ENCODE results near the gene MCC. TPM values are rescaled to one million over a fixed set of nuclear protein-coding genes. Genes with fewer than 3 reads are reported as not detected.
A peak's percentile ranks its signal among the peaks of the same experiment; 100 is the strongest.

The MCC gene
- total RNA-seq (2021) = 15.4 to 23.5 TPM (median 17.2 TPM) in 3 replicates
- percentile 63 among the genes with signal in this experiment for Bru-seq, nascent RNA
- long read RNA-seq, experiment 1, full-length matches to known transcripts = 33 of 65 reads
- long read RNA-seq, experiment 1, partial matches to known transcripts = 7 of 65 reads
- long read RNA-seq, experiment 1, other reads (novel, unspliced or antisense) = 25 of 65 reads
- long read RNA-seq, experiment 2, partial matches to known transcripts = 0 of 10 reads
- long read RNA-seq, experiment 2, other reads (novel, unspliced or antisense) = 9 of 10 reads
- long read RNA-seq, experiment 3, partial matches to known transcripts = 0 of 3 reads
- long read RNA-seq, experiment 3, other reads (novel, unspliced or antisense) = 3 of 3 reads

DNA sequence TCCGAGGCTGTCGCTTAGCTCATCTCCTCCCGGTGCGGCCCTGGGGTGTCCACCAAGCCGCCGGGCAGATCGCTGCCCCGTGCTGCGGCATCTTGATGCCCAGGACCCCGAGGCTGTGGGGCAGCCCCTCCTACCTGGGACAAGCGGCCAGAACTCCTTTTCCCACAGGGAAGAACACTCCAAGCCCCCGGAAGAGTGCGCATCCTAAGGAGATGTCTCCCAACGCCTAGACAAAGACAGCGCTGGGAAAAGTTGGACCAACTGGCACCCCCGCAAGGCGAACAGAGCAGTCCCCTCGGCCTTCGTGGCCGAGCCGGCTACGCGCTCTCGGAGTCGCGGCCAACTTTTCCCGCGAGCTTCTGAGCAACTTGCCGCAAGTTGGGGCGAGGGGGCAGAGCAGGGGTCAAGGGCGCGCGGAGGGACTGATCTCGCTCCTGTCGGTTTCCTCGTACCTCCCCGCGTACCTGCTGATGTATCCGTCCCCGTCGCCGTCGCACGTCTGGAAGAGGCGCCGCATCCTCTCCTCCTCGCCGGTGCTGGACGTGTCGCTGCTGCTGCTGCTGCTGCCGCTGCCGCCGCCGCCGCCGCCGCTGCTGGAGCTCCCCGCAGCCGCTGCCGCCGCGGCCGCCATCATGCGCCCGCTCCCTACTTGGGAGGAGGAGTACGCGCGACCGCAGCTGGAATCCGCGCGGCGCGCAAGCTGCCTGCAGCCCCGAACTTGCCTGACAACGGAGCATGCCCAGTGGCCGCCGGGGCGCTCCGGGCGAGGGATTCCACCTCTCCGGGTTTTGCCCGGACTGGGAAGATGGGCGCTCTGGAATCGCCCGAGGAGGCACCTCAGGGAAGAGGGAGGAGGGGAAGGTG lies at the start of gene MCC:
MCC (minus strand) TSS at position 673 of the 864 bp plus-strand sequence.
- H3K4me1 Mint-ChIP-seq = peaks cover 16% of the 10 kb centered on the region
- H3K4me3 Mint-ChIP-seq = peak within 1 kb of the TSS; percentile 83
- H3K27ac Mint-ChIP-seq = no peak within 1 kb of the TSS
- peaks cover 30% of the 10 kb centered on the region for H3K9me3 Mint-ChIP-seq
- peaks cover 28% of the 10 kb centered on the region for H3K36me3 Mint-ChIP-seq
- DNase-seq (ENCODE audit: low spot score) (peak; percentile 89), ATAC-seq (peak; percentile 90)
- ChIA-PET CTCF (interaction anchor here (0.7 to 1.2 kb wide), 4 partner anchors 15 to 118 kb away, joined by 3 to 4 read pairs (median 4); partner anchors contain the start of gene YTHDC2), POLR2A (interaction anchor here (1.0 to 1.1 kb wide), 3 partner anchors 15 to 512 kb away, joined by 3 to 4 read pairs (median 3); no protein-coding TSS in a partner anchor)
- peaks cover 58% of the 10 kb centered on the region for H3K27me3 Mint-ChIP-seq (ENCODE audit: low read depth)
- TF ChIP-seq ZNF671 (CRISPR knock-in tag; IDR thresholded peaks at IDR 0.05) (no peak), ZNF317 (CRISPR knock-in tag; IDR thresholded peaks at IDR 0.05; ENCODE audit: borderline replicate concordance, low read depth) (no peak; the same call in 1 of the 2 replicates), SP1 (CRISPR knock-in tag; conservative IDR thresholded peaks at IDR 0.05) (peak; percentile 68; the same call in 1 of the 2 replicates), KAT7 (CRISPR knock-in tag; IDR thresholded peaks at IDR 0.05; ENCODE audit: borderline replicate concordance) (peak; percentile 93; the same call in 1 of the 2 replicates), ZBTB21 (CRISPR knock-in tag; IDR thresholded peaks at IDR 0.05; ENCODE audit: borderline replicate concordance) (0 out of 2 replicates have a peak, but pooled peaks have one; percentile 45), ETV6 (CRISPR knock-in tag; IDR thresholded peaks at IDR 0.05) (peak; percentile 76; the same call in 1 of the 2 replicates), FOXJ3 (CRISPR knock-in tag; IDR thresholded peaks at IDR 0.05; ENCODE audit: borderline replicate concordance) (no peak), TEAD4 (CRISPR knock-in tag; IDR thresholded peaks at IDR 0.05) (peak; percentile 57), ZNF232 (CRISPR knock-in tag; IDR thresholded peaks at IDR 0.05) (no peak), GABPB1 (CRISPR knock-in tag; IDR thresholded peaks at IDR 0.05) (0 out of 2 replicates have a peak, but pooled peaks have one; percentile 27), TCF7 (CRISPR knock-in tag; IDR thresholded peaks at IDR 0.05; ENCODE audit: low read depth) (0 out of 2 replicates have a peak, but pooled peaks have one; percentile 74), NR1H2 (CRISPR knock-in tag; IDR thresholded peaks at IDR 0.05) (no peak), CREM (CRISPR knock-in tag; IDR thresholded peaks at IDR 0.05) (peak; percentile 78; the same call in 1 of the 2 replicates), FOXK1 (CRISPR knock-in tag; IDR thresholded peaks at IDR 0.05) (peak; percentile 61; the same call in 1 of the 2 replicates)
- TF ChIP-seq, protein P1, sequence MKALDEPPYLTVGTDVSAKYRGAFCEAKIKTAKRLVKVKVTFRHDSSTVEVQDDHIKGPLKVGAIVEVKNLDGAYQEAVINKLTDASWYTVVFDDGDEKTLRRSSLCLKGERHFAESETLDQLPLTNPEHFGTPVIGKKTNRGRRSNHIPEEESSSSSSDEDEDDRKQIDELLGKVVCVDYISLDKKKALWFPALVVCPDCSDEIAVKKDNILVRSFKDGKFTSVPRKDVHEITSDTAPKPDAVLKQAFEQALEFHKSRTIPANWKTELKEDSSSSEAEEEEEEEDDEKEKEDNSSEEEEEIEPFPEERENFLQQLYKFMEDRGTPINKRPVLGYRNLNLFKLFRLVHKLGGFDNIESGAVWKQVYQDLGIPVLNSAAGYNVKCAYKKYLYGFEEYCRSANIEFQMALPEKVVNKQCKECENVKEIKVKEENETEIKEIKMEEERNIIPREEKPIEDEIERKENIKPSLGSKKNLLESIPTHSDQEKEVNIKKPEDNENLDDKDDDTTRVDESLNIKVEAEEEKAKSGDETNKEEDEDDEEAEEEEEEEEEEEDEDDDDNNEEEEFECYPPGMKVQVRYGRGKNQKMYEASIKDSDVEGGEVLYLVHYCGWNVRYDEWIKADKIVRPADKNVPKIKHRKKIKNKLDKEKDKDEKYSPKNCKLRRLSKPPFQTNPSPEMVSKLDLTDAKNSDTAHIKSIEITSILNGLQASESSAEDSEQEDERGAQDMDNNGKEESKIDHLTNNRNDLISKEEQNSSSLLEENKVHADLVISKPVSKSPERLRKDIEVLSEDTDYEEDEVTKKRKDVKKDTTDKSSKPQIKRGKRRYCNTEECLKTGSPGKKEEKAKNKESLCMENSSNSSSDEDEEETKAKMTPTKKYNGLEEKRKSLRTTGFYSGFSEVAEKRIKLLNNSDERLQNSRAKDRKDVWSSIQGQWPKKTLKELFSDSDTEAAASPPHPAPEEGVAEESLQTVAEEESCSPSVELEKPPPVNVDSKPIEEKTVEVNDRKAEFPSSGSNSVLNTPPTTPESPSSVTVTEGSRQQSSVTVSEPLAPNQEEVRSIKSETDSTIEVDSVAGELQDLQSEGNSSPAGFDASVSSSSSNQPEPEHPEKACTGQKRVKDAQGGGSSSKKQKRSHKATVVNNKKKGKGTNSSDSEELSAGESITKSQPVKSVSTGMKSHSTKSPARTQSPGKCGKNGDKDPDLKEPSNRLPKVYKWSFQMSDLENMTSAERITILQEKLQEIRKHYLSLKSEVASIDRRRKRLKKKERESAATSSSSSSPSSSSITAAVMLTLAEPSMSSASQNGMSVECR (CRISPR knock-in tag; IDR thresholded peaks at IDR 0.05; ENCODE audit: borderline replicate concordance) = peak; percentile 11; the same call in 1 of the 2 replicates
- TF ChIP-seq, protein P2, sequence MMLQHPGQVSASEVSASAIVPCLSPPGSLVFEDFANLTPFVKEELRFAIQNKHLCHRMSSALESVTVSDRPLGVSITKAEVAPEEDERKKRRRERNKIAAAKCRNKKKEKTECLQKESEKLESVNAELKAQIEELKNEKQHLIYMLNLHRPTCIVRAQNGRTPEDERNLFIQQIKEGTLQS (CRISPR knock-in tag; conservative IDR thresholded peaks at IDR 0.05) = no peak
- TF ChIP-seq, protein P3, sequence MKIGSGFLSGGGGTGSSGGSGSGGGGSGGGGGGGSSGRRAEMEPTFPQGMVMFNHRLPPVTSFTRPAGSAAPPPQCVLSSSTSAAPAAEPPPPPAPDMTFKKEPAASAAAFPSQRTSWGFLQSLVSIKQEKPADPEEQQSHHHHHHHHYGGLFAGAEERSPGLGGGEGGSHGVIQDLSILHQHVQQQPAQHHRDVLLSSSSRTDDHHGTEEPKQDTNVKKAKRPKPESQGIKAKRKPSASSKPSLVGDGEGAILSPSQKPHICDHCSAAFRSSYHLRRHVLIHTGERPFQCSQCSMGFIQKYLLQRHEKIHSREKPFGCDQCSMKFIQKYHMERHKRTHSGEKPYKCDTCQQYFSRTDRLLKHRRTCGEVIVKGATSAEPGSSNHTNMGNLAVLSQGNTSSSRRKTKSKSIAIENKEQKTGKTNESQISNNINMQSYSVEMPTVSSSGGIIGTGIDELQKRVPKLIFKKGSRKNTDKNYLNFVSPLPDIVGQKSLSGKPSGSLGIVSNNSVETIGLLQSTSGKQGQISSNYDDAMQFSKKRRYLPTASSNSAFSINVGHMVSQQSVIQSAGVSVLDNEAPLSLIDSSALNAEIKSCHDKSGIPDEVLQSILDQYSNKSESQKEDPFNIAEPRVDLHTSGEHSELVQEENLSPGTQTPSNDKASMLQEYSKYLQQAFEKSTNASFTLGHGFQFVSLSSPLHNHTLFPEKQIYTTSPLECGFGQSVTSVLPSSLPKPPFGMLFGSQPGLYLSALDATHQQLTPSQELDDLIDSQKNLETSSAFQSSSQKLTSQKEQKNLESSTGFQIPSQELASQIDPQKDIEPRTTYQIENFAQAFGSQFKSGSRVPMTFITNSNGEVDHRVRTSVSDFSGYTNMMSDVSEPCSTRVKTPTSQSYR (CRISPR knock-in tag; IDR thresholded peaks at IDR 0.05) = no peak
- TF ChIP-seq, protein P4, sequence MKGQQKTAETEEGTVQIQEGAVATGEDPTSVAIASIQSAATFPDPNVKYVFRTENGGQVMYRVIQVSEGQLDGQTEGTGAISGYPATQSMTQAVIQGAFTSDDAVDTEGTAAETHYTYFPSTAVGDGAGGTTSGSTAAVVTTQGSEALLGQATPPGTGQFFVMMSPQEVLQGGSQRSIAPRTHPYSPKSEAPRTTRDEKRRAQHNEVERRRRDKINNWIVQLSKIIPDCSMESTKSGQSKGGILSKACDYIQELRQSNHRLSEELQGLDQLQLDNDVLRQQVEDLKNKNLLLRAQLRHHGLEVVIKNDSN (CRISPR knock-in tag; IDR thresholded peaks at IDR 0.05) = 0 out of 2 replicates have a peak, but pooled peaks have one; percentile 16
- TF ChIP-seq, protein P5, sequence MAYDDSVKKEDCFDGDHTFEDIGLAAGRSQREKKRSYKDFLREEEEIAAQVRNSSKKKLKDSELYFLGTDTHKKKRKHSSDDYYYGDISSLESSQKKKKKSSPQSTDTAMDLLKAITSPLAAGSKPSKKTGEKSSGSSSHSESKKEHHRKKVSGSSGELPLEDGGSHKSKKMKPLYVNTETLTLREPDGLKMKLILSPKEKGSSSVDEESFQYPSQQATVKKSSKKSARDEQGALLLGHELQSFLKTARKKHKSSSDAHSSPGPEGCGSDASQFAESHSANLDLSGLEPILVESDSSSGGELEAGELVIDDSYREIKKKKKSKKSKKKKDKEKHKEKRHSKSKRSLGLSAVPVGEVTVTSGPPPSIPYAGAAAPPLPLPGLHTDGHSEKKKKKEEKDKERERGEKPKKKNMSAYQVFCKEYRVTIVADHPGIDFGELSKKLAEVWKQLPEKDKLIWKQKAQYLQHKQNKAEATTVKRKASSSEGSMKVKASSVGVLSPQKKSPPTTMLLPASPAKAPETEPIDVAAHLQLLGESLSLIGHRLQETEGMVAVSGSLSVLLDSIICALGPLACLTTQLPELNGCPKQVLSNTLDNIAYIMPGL (CRISPR knock-in tag; IDR thresholded peaks at IDR 0.05) = no peak; the same call in 1 of the 2 replicates
- TF ChIP-seq, protein P6, sequence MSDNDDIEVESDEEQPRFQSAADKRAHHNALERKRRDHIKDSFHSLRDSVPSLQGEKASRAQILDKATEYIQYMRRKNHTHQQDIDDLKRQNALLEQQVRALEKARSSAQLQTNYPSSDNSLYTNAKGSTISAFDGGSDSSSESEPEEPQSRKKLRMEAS (CRISPR knock-in tag; IDR thresholded peaks at IDR 0.05) = peak; percentile 68
- TF ChIP-seq, protein P7, sequence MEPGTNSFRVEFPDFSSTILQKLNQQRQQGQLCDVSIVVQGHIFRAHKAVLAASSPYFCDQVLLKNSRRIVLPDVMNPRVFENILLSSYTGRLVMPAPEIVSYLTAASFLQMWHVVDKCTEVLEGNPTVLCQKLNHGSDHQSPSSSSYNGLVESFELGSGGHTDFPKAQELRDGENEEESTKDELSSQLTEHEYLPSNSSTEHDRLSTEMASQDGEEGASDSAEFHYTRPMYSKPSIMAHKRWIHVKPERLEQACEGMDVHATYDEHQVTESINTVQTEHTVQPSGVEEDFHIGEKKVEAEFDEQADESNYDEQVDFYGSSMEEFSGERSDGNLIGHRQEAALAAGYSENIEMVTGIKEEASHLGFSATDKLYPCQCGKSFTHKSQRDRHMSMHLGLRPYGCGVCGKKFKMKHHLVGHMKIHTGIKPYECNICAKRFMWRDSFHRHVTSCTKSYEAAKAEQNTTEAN (CRISPR knock-in tag; IDR thresholded peaks at IDR 0.05) = peak; percentile 71; the same call in 1 of the 2 replicates
